Endothelial cell of umbilical vein (primary cell): ENCODE results near the gene LTK.

Experiments
- EZH2 ChIP-seq: IDR thresholded peaks from 2 replicates; pipeline ENCODE4 v1.6.1; 2012; ENCODE audit warnings: borderline replicate concordance, low read depth, mild to moderate bottlenecking, moderate library complexity, low read length, inconsistent platforms; ENCODE audit not compliant: severe bottlenecking
- POLR2A ChIP-seq: IDR thresholded peaks from 2 replicates; pipeline ENCODE4 v1.6.1; 2012; ENCODE audit warnings: low read depth, mild to moderate bottlenecking, control low read depth, low read length
- POLR2AphosphoS5 ChIP-seq: IDR thresholded peaks from 2 replicates; pipeline ENCODE4 v1.6.1; 2012; ENCODE audit warnings: low read depth, mild to moderate bottlenecking, control low read depth, low read length, moderate library complexity; ENCODE audit not compliant: insufficient read depth
- TF ChIP-seq, protein P1 (sequence below), 2 donors: IDR thresholded peaks; 1 replicate in 1 of 2; 2 replicates in 1 of 2; pipeline ENCODE4 v1.5.1; 2011; ENCODE audit warnings: low read length in 2 of 2, mild to moderate bottlenecking in 2 of 2, moderate library complexity in 2 of 2, control low read depth in 1 of 2, inconsistent platforms in 1 of 2, low read depth in 1 of 2; ENCODE audit not compliant: insufficient read depth in 1 of 2; ENCODE audit errors: extremely low read depth in 1 of 2
- TF ChIP-seq, protein P2 (sequence below): IDR thresholded peaks from 2 replicates; pipeline ENCODE4 v1.6.1; 2011; ENCODE audit not compliant: insufficient read depth, insufficient read length

DNA sequence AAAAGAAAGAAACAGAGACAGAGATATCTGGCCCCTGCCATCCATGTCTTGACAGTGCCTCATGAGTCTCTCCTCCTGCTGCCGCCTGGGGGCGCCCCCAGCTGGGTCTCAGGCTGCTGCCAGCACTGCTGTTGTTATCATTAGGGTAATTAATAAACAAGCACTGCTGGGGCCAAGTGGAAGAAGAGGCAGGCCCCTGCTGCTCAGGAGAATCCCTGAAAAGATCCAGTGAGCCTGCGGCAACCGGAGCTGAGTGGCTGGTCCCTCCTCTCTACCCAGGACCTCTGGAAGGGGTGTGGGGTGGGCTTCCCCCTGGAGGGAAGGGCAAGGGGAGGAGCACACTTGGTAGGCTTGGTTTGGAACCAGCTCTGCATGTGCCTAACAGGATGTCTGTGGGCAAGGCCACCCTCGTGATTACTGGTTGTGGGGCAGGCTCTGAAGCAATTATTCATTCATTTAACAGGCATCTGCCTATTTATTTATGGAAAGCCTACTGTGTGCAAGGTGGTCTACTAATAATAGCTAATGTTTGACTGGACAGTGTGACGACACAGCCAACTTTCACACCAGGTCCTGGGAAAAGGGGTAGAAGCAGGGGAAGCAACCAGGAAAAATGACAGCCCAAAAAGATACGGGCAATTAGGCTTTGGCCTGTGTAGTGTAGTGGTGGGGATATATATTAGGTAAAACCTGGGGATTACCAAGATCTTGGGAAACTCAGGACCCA lies 44.2 kb upstream of the LTK start:
- TF ChIP-seq EZH2 (no peak), POLR2A (no peak), POLR2AphosphoS5 (no peak)
- TF ChIP-seq, protein P1, sequence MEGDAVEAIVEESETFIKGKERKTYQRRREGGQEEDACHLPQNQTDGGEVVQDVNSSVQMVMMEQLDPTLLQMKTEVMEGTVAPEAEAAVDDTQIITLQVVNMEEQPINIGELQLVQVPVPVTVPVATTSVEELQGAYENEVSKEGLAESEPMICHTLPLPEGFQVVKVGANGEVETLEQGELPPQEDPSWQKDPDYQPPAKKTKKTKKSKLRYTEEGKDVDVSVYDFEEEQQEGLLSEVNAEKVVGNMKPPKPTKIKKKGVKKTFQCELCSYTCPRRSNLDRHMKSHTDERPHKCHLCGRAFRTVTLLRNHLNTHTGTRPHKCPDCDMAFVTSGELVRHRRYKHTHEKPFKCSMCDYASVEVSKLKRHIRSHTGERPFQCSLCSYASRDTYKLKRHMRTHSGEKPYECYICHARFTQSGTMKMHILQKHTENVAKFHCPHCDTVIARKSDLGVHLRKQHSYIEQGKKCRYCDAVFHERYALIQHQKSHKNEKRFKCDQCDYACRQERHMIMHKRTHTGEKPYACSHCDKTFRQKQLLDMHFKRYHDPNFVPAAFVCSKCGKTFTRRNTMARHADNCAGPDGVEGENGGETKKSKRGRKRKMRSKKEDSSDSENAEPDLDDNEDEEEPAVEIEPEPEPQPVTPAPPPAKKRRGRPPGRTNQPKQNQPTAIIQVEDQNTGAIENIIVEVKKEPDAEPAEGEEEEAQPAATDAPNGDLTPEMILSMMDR (IDR thresholded peaks at IDR 0.05; ENCODE audit: extremely low read depth in 1 of 2, insufficient read depth in 1 of 2, low read depth in 1 of 2, low read length in 2 of 2) = peak; percentile 90 to 91
- TF ChIP-seq, protein P2, sequence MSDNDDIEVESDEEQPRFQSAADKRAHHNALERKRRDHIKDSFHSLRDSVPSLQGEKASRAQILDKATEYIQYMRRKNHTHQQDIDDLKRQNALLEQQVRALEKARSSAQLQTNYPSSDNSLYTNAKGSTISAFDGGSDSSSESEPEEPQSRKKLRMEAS = no peak
